Activated T-cell treated with anti-CD3 and anti-CD28 coated beads, Interleukin-2, amount 50 U/mL, for 1 hour (primary cell): ENCODE measurements around the gene SLC39A11.
"Not testable (repeated sequence)": the region's sequence is repeated elsewhere in the genome, so short reads cannot be mapped to it uniquely, and the experiment has no call there.

ENCODE experiments used
- DNase-seq: peaks from one replicate; pipeline ENCODE4 v3.0.0-alpha.2; 2020

SLC39A11 gene

GRCh38 chr17:72862276-72862999, 230.1 kb downstream of the SLC39A11 start:
- DNase-seq: no peak

- no peak for DNase-seq
Observed at GRCh38 chr17:72861811-72862210, 230.7 kb downstream of the SLC39A11 start.

- no peak for DNase-seq
Observed at GRCh38 chr17:72860778-72861177, 231.7 kb downstream of the SLC39A11 start.

GRCh38 chr17:72858826-72859495, 233.5 kb downstream of the SLC39A11 start:
- DNase-seq: no peak

- no peak for DNase-seq
Observed at GRCh38 chr17:72853440-72854415, 238.8 kb downstream of the SLC39A11 start.

- DNase-seq: no peak
Observed at GRCh38 chr17:72852277-72852938, 240.1 kb downstream of the SLC39A11 start.

- DNase-seq: no peak
Observed at GRCh38 chr17:72850410-72851118, 241.9 kb downstream of the SLC39A11 start.

GRCh38 chr17:72846399-72846798, 246.1 kb downstream of the SLC39A11 start:
- DNase-seq: no peak

GRCh38 chr17:72843591-72843990, 248.9 kb downstream of the SLC39A11 start:
- no peak for DNase-seq

GRCh38 chr17:72840019-72840418, 252.5 kb downstream of the SLC39A11 start:
- DNase-seq: no peak

- DNase-seq: no peak
Observed at GRCh38 chr17:72839131-72839725, 253.3 kb downstream of the SLC39A11 start.

GRCh38 chr17:72838581-72838980, 253.9 kb downstream of the SLC39A11 start:
- no peak for DNase-seq

- DNase-seq: no peak
Observed at GRCh38 chr17:72838068-72838467, 254.4 kb downstream of the SLC39A11 start.

- no peak for DNase-seq
Observed at GRCh38 chr17:72837335-72837734, 255.2 kb downstream of the SLC39A11 start.

GRCh38 chr17:72833128-72833765, 259.2 kb downstream of the SLC39A11 start:
- DNase-seq: no peak

GRCh38 chr17:72832306-72832705, 260.2 kb downstream of the SLC39A11 start:
- no peak for DNase-seq

- DNase-seq: no peak
Observed at GRCh38 chr17:72829883-72830282, 262.6 kb downstream of the SLC39A11 start.

- no peak for DNase-seq
Observed at GRCh38 chr17:72826602-72827001, 265.9 kb downstream of the SLC39A11 start.

- not testable (repeated sequence) for DNase-seq
Observed at GRCh38 chr17:72826059-72826458, 266.4 kb downstream of the SLC39A11 start.

GRCh38 chr17:72825218-72825617, 267.3 kb downstream of the SLC39A11 start:
- no peak for DNase-seq

- not testable (repeated sequence) for DNase-seq
Observed at GRCh38 chr17:72824267-72824666, 268.2 kb downstream of the SLC39A11 start.
